ENCODE data around the gene DDAH2.

The DDAH2 gene, protein sequence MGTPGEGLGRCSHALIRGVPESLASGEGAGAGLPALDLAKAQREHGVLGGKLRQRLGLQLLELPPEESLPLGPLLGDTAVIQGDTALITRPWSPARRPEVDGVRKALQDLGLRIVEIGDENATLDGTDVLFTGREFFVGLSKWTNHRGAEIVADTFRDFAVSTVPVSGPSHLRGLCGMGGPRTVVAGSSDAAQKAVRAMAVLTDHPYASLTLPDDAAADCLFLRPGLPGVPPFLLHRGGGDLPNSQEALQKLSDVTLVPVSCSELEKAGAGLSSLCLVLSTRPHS

DNA sequence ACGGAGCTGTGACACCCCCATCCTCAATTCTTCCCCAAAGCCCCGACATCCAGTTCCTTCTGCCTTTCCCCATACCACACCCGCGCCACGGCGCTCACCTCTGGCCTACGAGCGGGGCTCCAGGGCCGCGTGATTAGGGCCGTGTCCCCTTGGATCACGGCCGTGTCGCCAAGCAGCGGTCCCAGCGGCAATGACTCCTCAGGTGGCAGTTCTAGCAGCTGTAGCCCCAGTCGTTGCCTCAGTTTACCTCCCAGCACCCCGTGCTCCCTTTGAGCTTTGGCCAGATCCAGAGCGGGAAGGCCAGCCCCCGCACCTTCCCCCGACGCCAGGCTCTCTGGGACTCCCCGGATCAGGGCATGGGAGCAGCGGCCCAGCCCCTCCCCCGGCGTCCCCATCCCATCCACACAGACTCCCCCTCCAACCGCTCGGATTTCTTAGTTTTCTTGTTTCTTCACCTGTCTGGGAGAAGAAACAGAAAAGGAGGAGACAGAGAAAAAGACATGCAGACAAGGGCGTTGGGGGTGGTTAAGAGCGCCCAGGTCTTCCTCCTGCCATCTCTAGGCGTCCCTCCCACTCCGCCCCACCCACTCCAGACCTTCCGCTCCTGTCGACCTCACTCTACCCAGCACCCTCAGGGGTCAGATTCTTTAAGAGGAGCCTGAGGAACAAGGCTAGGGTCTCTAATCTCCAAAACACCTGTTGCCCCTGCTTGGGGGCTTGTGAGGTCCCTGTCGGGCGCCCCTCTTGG lies at the start of gene DDAH2:
TSS of gene DDAH2 (minus strand) at position 533 of the 748 bp plus-strand sequence. CDS start at position 395, 138 bp downstream.
- DNase-seq, result no peak

- DNase-seq, result no peak
Observed at GRCh38 chr6:31778193-31778592, 49.1 kb upstream of the DDAH2 start.

- DNase-seq, result no peak
Observed at GRCh38 chr6:31777667-31778050, 48.6 kb upstream of the DDAH2 start.

- DNase-seq, result peak; percentile 33 to 89 (median 80)
Observed at GRCh38 chr6:31776989-31777666, 48.0 kb upstream of the DDAH2 start, which contains the start of gene VWA7. Gene VWA7, minus strand, starts transcription at chr6:31777328. Its CDS starts 549 bp downstream, at chr6:31776779.

- DNase-seq, result peak in 1 of 3 experiments; percentile 33
Observed at GRCh38 chr6:31776485-31776988, 47.4 kb upstream of the DDAH2 start.

DNA sequence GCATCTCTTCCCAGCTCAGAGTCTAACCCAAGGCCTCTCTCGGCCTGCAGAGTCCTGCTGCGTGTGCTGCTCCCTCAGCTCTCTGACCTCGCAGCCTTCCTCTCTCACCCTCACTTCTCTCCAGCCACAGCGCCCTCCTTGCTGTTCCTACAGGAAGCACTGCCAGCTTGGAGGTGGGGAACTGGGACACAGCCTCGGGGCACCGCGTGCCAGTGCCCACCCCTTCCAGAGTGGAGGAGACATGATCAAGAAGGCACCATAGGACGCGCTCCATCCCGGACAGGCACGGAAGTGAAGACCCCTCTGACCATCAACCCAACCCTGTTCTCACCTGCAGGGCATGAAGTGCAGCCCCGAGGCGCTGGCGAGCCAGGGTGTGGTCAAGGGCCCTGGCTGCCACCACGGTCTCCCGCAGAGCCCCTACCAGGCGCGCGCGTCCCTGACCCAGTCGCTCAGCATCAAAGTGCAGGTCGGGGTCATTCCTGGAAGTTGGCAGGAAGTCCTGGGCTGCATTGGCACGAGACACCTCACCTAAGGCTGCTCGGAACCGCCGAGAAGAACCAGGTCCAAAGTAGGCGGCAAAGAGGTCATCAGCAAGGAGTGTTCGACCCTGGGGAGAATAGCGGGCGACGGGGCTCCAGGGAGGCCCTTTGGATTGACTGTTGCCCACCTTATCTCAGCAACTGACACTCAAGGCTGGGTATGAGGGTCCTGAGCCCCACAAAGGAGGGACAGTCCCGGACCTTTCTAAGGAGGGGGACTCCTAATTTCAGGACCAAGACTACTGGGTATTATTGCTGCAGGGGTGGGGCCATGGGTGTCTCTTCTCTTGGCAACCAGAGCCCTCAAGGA lies 46.8 kb upstream of the DDAH2 start:
- no peak for DNase-seq

DNA sequence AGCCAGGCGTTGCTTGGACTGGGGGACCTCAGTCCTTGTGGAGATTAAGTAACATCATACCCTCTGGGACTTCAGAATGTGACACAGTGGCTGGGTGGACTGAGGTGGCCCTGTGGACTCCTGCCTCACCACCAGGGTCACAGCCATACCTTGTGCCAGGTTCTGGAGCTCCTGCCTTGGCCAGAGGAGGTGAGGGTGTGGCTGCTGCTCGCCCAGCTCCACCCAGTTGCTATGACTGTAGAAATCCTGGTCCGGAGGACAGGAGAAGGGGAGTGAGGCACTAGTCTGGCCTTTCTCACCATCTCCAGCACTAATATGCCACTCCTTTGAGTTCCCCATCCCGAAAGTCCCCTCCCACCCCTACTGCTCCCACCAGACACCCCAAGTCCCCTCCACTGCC lies 46.1 kb upstream of the DDAH2 start:
- no peak for DNase-seq

- no peak for DNase-seq
Observed at GRCh38 chr6:31771992-31772358, 42.9 kb upstream of the DDAH2 start.

DNA sequence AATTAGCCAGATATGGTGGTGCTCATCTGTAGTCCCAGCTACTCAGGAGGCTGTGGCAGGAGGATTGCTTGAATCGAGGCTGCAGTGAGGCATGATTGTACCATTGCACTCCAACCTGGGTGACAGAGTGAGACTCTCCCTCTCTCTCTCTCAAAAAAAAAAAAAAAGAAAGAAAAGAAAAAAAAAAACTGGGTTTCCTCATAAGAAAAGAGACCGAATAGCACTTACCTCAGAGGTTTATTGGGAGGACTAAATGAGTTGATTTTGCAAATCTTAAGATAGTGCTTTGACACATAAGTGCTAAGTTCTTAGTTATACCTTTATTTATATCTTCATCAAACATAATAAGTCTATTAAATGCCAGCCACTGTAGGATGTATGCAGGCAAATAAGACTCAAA lies 41.8 kb upstream of the DDAH2 start:
- no peak for DNase-seq

DNA sequence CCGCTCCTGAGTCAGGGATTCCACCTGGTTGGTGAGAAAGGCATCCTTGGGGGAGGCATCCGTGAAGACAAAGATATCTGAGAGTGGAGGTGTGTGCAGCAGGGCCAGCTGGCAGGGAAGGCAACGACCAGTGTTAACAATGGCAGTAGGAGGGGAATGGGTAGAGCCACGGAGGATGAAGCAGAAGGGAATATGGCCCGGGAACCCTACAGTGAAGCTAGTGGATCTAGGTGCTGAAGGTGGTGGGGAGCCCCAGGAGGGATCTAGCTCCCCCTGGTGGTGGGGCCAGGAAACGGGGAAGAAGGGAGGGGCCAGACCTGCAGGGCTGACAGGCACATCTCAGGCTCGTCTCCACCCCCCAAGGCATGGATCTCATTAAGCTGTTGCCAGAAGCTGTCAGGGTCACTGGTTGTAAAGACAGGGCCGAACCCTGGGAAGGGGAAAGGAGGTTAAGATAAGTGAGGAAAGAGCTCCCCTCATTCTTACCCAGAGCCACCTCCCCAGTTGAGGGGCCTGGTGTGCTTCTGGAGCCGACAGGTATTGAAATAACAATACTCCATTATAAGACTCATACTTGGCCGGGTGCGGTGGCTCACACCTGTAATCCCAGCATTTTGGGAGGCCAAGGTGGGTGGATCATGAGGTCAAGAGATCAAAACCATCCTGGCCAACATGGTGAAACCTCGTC lies 40.7 kb upstream of the DDAH2 start:
- peak; percentile 33 to 56 (median 46) for DNase-seq

- no peak for DNase-seq
Observed at GRCh38 chr6:31768363-31769257, 39.5 kb upstream of the DDAH2 start.

DNA sequence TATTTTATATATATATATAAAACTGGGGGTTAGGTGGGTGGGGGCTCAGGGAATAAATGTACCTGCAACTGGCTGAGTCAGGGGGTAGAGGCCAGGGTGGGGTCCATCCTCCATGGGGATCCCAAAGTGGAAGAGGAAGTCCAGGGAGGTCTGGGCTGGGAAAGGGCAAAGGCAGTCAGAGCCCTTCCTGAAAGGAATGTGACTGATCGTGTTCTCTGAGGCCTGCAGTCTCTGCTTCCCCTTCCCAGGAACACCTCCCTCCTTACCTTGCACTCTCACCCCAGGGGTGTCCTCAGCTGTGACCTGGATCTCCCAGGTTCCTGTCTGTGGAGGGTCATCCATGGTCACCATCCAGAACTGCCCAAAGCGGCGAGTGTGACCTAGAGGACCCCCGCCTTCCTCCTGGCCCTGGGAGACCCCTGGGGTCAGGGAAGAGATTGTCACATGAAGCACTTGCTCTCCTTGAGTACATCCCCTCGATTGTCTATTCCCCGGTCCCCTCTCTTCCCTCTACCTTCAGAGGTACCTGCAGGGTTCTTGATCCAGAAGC lies 38.1 kb upstream of the DDAH2 start:
- DNase-seq, result no peak

DNA sequence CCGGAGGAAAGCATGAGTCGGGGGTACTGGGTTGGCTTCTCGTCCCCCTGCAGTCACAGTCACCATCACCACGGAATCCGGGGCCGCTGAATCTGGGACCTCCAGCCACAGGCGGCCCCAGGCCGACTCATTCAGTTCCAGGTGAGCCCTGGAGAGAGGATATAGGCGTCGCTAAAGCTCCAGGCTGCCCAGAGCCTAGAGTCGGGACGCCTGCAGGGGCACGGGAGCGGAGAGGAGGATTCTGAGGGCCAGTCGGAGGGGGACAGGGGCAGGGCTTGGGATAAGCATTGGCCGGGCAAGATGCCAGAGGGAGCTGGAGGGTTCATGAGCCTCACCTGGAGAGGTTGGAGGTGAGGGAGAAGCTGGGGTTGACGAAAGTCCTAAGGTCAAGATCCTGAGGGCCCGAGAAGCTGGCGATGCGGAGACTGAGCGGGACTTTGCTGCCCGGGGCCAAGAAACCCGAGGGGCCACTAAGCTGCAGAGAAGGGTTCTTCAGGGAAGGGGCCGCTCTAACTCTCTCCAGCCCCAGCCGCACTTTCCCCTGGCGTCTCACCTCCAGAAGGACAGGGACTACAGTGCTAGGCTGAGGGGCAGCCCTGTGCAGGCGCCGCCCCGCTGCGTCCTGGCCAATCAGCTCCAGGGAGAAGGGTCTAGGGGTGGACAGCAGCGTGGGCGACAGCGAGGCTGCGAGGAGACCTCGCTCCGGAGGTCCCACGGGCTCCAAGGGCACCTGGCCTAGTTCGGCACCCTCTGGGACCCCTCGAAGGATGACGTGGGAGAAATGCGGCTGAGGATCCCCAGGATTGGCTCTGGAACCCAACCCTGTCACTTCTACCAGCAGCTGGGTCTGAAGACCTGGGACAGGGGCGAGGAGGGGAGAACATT lies 37.1 kb upstream of the DDAH2 start:
- DNase-seq, result no peak

- no peak for DNase-seq
Observed at GRCh38 chr6:31765559-31765909, 36.4 kb upstream of the DDAH2 start.

DNA sequence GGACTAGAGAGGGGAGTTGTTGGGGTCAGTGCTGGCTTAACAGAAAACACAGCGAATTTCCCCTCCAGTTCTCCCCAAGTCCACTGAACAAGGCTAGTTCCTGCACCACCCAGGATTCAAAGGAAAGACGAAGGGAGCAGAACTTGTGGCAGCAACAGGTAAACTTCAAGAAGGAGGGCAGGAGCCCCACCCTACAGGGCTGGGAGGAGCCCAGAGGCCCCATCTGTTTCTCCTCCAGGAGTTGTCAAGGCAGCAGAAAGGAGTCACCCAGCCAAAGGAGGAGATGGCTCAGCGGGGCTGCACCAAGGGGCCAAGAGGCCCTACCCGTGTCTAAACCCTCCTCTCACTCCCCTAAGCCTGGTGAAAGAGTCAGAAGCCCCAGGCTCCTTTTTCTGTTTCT lies 35.1 kb upstream of the DDAH2 start:
- DNase-seq, result no peak

DNA sequence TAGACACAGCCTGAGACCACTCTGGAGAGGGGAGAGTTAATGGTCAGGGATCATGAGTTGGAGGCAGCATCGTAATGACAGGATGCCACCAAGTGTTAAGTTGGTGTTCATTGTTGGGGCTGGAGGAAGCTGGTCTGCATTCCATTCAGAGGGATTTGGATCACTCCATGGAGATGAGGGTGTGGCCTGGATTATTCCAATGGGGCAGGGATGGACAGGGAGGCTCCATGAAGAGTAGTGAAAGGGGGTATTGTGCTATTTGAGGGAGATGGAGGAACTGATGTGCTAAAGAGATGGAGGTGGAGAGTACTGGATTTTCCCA lies 34.5 kb upstream of the DDAH2 start:
- DNase-seq, result no peak

DNA sequence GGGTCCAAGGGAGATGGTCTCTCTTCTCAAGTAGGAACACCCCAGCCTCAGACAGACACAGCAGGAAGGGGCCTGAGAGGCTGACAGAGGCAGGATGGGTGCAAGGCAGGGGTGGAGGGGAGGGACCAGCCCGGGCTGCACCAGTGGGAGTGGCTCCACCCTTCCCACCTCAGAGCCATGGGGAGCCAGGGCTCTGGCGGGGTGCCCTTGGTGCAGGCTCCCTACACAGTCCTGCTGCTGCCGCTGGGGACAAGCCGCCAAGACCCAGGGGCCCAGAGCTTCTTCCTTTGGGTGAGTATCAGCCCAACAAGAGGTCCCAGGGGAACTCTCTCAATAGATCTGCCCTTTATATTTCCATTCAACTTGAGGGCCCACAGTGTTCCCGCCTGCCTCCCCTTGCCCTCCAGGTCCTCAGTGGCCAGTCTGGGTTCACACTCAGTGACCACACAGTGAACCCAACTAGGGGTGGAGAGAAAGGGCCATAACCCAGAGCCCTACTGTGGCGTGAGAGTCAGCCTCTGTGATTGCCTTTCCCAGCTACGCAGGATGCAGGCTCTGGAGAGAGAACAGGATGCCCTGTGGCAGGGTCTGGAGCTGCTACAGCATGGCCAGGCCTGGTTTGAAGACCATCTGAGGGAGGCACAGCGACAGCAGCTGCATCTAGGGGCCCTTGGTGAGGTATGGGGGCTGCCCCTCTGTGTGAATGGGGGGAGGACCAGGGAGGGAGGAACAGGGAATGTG lies 33.9 kb upstream of the DDAH2 start:
- DNase-seq, result no peak

GRCh38 chr6:31762356-31762755 lies 33.3 kb upstream of the DDAH2 start, which contains the start of gene SAPCD1:
Gene SAPCD1, plus strand, starts transcription at chr6:31762656. Its CDS starts 399 bp downstream, at chr6:31763055.
- DNase-seq, result no peak

DNA sequence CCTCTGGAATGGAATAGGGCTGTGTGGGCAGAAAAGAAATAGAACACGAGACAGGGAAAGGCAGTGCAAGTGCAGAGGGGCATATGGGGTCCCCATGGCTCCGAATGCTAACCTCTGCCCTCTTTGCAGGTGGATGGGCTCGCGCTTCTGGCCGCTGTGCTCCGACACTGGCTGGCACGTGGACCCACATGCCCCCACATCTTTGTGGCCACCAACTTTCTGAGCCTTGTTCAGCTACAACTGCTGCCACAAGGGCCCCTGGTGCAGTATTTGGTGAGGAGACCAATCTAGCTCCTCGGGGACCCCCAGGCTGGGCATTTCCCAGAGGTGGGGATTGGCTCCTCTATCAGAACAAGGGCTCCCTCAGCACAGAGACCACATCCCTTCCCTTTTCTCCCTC lies 32.2 kb upstream of the DDAH2 start:
- no peak for DNase-seq

Measured in NCI-H1417 (cell line).